ENCODE results near the gene PTGDS. TPM values are rescaled to one million over a fixed set of nuclear protein-coding genes. Genes with fewer than 3 reads are reported as not detected.

The PTGDS gene
- total RNA-seq, 1 donor from 2014 or later, result not detected

GRCh38 chr9:137019891-137020683 lies 42.8 kb downstream of the PTGDS start:
- DNase-seq (ENCODE audit: low read depth), result no peak
- TF ChIP-seq, protein P1, sequence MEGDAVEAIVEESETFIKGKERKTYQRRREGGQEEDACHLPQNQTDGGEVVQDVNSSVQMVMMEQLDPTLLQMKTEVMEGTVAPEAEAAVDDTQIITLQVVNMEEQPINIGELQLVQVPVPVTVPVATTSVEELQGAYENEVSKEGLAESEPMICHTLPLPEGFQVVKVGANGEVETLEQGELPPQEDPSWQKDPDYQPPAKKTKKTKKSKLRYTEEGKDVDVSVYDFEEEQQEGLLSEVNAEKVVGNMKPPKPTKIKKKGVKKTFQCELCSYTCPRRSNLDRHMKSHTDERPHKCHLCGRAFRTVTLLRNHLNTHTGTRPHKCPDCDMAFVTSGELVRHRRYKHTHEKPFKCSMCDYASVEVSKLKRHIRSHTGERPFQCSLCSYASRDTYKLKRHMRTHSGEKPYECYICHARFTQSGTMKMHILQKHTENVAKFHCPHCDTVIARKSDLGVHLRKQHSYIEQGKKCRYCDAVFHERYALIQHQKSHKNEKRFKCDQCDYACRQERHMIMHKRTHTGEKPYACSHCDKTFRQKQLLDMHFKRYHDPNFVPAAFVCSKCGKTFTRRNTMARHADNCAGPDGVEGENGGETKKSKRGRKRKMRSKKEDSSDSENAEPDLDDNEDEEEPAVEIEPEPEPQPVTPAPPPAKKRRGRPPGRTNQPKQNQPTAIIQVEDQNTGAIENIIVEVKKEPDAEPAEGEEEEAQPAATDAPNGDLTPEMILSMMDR (conservative IDR thresholded peaks at IDR 0.05; ENCODE audit: low read depth, low read length), result no peak
- H3K4me3 ChIP-seq (ENCODE audit: low read depth, low read length), result no peak overlapping the region

GRCh38 chr9:137020771-137021567 lies 43.7 kb downstream of the PTGDS start:
- no peak for DNase-seq (ENCODE audit: low read depth)
- no peak overlapping the region for H3K4me3 ChIP-seq (ENCODE audit: low read depth, low read length)
- TF ChIP-seq, protein P1 (conservative IDR thresholded peaks at IDR 0.05; ENCODE audit: low read depth, low read length), result no peak

GRCh38 chr9:137021568-137021978 lies 44.3 kb downstream of the PTGDS start:
- TF ChIP-seq, protein P1 (conservative IDR thresholded peaks at IDR 0.05; ENCODE audit: low read depth, low read length), result no peak
- no peak overlapping the region for H3K4me3 ChIP-seq (ENCODE audit: low read depth, low read length)
- DNase-seq (ENCODE audit: low read depth), result no peak

DNA sequence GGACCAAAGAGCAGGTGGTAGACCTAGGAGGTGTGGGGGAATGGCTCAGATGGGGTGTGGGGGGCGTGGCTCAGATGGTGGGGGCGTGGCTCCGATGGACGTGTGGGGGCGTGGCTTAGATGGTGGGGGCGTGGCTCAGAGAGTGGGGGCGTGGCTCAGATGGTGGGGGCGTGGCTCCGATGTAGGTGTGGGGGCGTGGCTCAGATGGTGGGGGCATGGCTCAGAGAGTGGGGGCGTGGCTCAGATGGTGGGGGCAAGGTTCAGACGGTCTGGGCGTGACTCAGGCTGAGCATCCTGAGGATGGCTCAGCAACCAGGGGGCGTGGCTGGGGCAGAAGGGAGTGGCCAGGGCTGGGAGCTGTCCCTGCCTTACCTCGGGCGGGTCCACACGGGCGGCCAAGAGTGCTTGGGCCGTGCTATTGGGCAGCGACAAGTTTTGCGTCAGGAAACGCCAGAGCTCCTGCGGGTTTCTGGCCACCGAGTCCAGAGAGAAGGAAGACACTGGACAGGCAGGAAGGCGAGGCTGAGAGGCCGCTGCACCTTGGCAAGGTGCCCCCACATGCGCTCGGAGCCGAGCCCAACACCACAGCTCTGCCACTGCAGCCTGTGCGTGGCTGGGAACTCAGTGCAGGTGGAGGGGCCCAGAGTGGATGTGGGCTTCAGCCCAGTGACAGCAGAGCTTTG lies 44.8 kb downstream of the PTGDS start:
- H3K4me3 ChIP-seq (ENCODE audit: low read depth, low read length), result no peak overlapping the region
- no peak for DNase-seq (ENCODE audit: low read depth)
- TF ChIP-seq, protein P1 (conservative IDR thresholded peaks at IDR 0.05; ENCODE audit: low read depth, low read length), result no peak

DNA sequence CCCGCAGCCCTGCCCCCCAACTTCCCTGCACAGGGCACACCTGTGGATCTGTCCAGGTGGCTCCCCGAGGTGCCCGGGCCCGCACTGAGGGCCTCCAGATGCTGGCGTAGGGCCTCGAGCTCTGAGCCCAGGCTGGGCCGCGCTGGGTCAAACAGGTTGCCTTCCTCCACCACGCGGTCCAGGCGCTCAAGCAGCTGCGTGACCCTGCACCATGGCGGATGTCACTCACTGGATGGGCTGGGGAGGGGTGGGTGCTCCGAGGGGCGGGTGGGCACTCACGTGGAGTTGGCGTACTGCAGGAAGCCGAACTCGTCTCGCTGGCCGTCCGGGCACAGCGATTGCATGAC lies 45.3 kb downstream of the PTGDS start:
- DNase-seq (ENCODE audit: low read depth), result no peak
- TF ChIP-seq, protein P1 (conservative IDR thresholded peaks at IDR 0.05; ENCODE audit: low read depth, low read length), result no peak
- H3K4me3 ChIP-seq (ENCODE audit: low read depth, low read length), result no peak overlapping the region

DNA sequence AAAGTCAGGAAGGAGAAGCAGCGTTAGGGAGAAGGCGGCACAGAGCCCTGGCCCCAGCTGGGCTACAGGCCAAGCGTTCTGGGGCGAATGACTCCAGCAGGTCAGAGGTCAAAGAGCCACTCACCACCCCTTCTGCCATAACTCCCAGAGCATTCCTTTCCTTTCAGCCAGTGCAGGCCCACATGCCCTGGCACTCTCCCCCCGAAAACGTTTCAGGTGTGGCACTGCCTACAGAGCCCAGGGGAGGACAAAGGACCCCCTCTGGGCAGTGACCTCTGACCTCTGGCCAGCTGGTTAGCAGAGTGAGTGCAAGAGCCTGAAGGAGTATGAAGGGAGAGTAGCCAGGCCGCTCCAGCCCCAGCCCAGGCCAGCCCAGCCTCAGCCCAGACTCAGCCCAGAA lies 45.9 kb downstream of the PTGDS start:
- DNase-seq (ENCODE audit: low read depth), result no peak
- TF ChIP-seq, protein P1 (conservative IDR thresholded peaks at IDR 0.05; ENCODE audit: low read depth, low read length), result no peak

More for the DNA sequence above, 45.9 kb downstream of the PTGDS start:
- no peak overlapping the region for H3K4me3 ChIP-seq (ENCODE audit: low read depth, low read length)
